Stomach smooth muscle (tissue), 2 donors: ENCODE results near the gene PLXDC1.

ENCODE experiments used
- H3K27ac ChIP-seq: one replicate; pipeline ENCODE4 v1.7.0; 2013; ENCODE audit warnings: mild to moderate bottlenecking, low read length, inconsistent platforms
- H3K27me3 ChIP-seq, 2 donors: one replicate each; pipeline ENCODE4 v1.7.0; 2013; ENCODE audit warnings: low read length in 2 of 2; ENCODE audit not compliant: insufficient read depth in 2 of 2, control insufficient read depth in 1 of 2
- H3K36me3 ChIP-seq, 2 donors: one replicate each; pipeline ENCODE4 v1.7.0; 2013; ENCODE audit warnings: low read length in 2 of 2; ENCODE audit not compliant: control insufficient read depth in 2 of 2, insufficient read depth in 2 of 2
- H3K4me1 ChIP-seq: one replicate; pipeline ENCODE4 v1.7.0; 2013; ENCODE audit warnings: low read length; ENCODE audit not compliant: control insufficient read depth, insufficient read depth
- H3K4me3 ChIP-seq, 2 donors: one replicate each; pipeline ENCODE4 v1.7.0; 2013; ENCODE audit warnings: low read length in 2 of 2
- H3K9ac ChIP-seq, 2 donors: one replicate each; pipeline ENCODE4 v1.7.0; 2013; ENCODE audit warnings: low read length in 2 of 2, mild to moderate bottlenecking in 1 of 2
- H3K9me3 ChIP-seq, 2 donors: one replicate each; pipeline ENCODE4 v1.7.0; 2013; ENCODE audit warnings: low read length in 2 of 2; ENCODE audit not compliant: control insufficient read depth in 2 of 2
- donor health status: healthy.
- donor health status: Pancreatic carcinoma.

Gene PLXDC1

DNA sequence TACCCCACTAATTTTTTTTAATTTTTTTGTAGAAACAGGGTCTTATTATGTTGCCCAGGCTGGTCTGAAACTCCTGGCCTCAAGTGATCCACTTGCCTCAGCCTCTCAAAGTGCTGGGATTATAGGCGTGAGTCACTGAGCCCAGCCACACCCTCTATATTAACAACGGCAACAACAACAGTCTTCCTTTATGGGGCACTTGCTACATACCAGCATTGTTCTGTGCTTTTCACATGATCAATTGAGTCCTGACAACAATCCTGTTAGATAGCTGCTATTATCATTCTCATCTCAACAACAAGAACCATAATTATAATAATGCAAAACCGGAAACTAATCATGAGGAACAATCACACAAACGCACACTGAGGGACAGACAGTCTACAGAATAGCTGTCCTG is 27.1 kb upstream of the PLXDC1 start:
- H3K27ac ChIP-seq = no peak overlapping the region
- H3K4me1 ChIP-seq = peaks cover 11% of the 10 kb centered on the region
- H3K4me3 ChIP-seq = no peak overlapping the region
- H3K9ac ChIP-seq = no peak overlapping the region
- H3K9me3 ChIP-seq = no peaks in the 10 kb centered on the region
- no peaks in the 10 kb centered on the region for H3K27me3 ChIP-seq
- peaks cover 0 to 19% of the 10 kb centered on the region in 2 donors for H3K36me3 ChIP-seq

- H3K9ac ChIP-seq = no peak overlapping the region
- no peak overlapping the region for H3K4me3 ChIP-seq
- peaks cover 0 to 11% of the 10 kb centered on the region in 2 donors for H3K36me3 ChIP-seq
- peaks cover 11% of the 10 kb centered on the region for H3K4me1 ChIP-seq
- no peaks in the 10 kb centered on the region for H3K9me3 ChIP-seq
- H3K27me3 ChIP-seq = no peaks in the 10 kb centered on the region
- no peak overlapping the region for H3K27ac ChIP-seq
Measured at GRCh38 chr17:39177256-39177655, 25.8 kb upstream of the PLXDC1 start.

DNA sequence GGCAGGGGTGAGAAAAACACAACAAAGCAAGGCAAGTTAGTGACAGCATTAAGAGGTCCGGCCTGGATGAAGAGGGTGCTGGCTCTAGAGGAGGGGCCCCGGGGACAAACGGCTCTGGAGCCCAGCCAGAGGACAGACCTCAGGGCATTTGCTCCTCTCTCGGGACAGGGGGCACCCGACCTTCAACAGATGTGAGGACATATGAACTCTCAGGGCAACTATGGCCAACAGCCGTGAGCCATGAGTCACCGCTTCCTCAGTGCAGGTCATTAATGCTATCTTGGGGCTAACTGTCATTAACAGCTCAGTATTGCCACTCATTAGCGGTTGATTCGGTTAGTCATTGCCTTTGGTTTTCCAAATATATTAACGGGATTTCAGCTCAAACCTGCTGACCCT is 24.3 kb upstream of the PLXDC1 start:
- no peak overlapping the region for H3K27ac ChIP-seq
- no peak overlapping the region for H3K4me3 ChIP-seq
- peaks cover 0 to 8% of the 10 kb centered on the region in 2 donors for H3K36me3 ChIP-seq
- no peaks in the 10 kb centered on the region for H3K9me3 ChIP-seq
- H3K4me1 ChIP-seq = peaks cover 11% of the 10 kb centered on the region
- H3K27me3 ChIP-seq = peaks cover 0 to 5% of the 10 kb centered on the region in 2 donors
- H3K9ac ChIP-seq = no peak overlapping the region

- Histone ChIP-seq H3K27me3 (peaks cover 0 to 5% of the 10 kb centered on the region in 2 donors), H3K9ac (no peak overlapping the region), H3K4me1 (peaks cover 11% of the 10 kb centered on the region), H3K9me3 (no peaks in the 10 kb centered on the region), H3K4me3 (no peak overlapping the region), H3K27ac (no peak overlapping the region), H3K36me3 (peaks cover 0 to 8% of the 10 kb centered on the region in 2 donors)
Measured at GRCh38 chr17:39174920-39175694, 23.7 kb upstream of the PLXDC1 start.

- Histone ChIP-seq H3K36me3 (peaks cover 0 to 8% of the 10 kb centered on the region in 2 donors), H3K9me3 (no peaks in the 10 kb centered on the region), H3K4me1 (peaks cover 11% of the 10 kb centered on the region), H3K27ac (no peak overlapping the region), H3K27me3 (peaks cover 0 to 5% of the 10 kb centered on the region in 2 donors), H3K9ac (no peak overlapping the region), H3K4me3 (no peak overlapping the region)
Measured at GRCh38 chr17:39173526-39174274, 22.3 kb upstream of the PLXDC1 start.

DNA sequence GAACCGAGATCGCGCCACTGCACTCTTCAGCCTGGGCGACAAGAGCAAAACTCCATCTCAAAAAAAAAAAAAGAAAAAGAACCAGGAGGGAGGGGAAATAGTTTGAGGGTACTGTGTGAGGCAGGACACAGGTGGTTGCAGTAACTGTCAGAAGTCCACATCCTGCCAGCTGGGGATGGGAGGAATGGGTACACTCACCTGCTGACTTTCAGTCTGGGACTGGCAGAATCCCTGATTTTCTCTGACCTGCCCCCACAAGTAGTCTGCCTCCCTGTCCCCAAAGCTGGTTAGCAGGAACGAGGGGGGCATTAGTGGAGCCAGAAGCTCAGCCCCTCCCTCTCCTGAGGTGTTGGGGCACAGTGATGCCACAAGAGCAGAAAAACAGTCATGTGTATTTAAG is 21.6 kb upstream of the PLXDC1 start:
- Histone ChIP-seq H3K4me3 (no peak overlapping the region), H3K4me1 (peaks cover 11% of the 10 kb centered on the region), H3K27me3 (peaks cover 0 to 5% of the 10 kb centered on the region in 2 donors), H3K27ac (no peak overlapping the region), H3K9me3 (no peaks in the 10 kb centered on the region), H3K36me3 (peaks cover 0 to 8% of the 10 kb centered on the region in 2 donors), H3K9ac (no peak overlapping the region)

GRCh38 chr17:39171933-39172332 is 20.5 kb upstream of the PLXDC1 start:
- no peak overlapping the region for H3K4me3 ChIP-seq
- H3K27me3 ChIP-seq = peaks cover 0 to 5% of the 10 kb centered on the region in 2 donors
- H3K9me3 ChIP-seq = no peaks in the 10 kb centered on the region
- no peak overlapping the region for H3K27ac ChIP-seq
- H3K4me1 ChIP-seq = peaks cover 11% of the 10 kb centered on the region
- no peak overlapping the region for H3K9ac ChIP-seq
- H3K36me3 ChIP-seq = no peaks in the 10 kb centered on the region

- H3K27ac ChIP-seq = no peak overlapping the region
- H3K27me3 ChIP-seq = peaks cover 0 to 5% of the 10 kb centered on the region in 2 donors
- H3K9ac ChIP-seq = no peak overlapping the region
- H3K4me3 ChIP-seq = no peak overlapping the region
- no peaks in the 10 kb centered on the region for H3K36me3 ChIP-seq
- H3K9me3 ChIP-seq = no peaks in the 10 kb centered on the region
- peaks cover 16% of the 10 kb centered on the region for H3K4me1 ChIP-seq
Measured at GRCh38 chr17:39170558-39170957, 19.1 kb upstream of the PLXDC1 start.

GRCh38 chr17:39170109-39170508 is 18.7 kb upstream of the PLXDC1 start:
- Histone ChIP-seq H3K9ac (no peak overlapping the region), H3K9me3 (no peaks in the 10 kb centered on the region), H3K27ac (no peak overlapping the region), H3K4me3 (no peak overlapping the region), H3K36me3 (no peaks in the 10 kb centered on the region), H3K27me3 (peaks cover 0 to 5% of the 10 kb centered on the region in 2 donors), H3K4me1 (peaks cover 18% of the 10 kb centered on the region)

DNA sequence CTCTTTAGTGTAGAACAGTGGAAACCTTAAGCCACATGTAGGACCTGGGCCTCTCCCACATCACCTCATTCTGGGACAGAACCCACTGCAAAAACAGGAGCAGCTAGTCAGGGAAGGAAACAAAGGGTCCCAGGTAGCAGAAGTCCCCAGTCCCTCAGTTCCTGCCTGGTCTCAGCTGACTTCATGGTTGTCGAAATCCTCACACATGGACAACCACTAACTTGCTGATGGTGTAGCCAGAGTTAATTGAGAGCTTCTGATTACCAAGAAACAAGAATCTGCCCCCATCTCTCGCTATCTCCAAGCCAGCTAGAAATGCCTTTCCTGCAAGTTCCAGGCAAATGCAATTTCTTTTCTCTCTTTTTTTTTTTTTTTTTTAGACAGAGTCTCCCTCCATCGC is 18.1 kb upstream of the PLXDC1 start:
- H3K4me3 ChIP-seq = no peak overlapping the region
- no peaks in the 10 kb centered on the region for H3K9me3 ChIP-seq
- H3K9ac ChIP-seq = no peak overlapping the region
- no peaks in the 10 kb centered on the region for H3K36me3 ChIP-seq
- H3K4me1 ChIP-seq = peaks cover 18% of the 10 kb centered on the region
- H3K27me3 ChIP-seq = peaks cover 0 to 5% of the 10 kb centered on the region in 2 donors
- no peak overlapping the region for H3K27ac ChIP-seq

DNA sequence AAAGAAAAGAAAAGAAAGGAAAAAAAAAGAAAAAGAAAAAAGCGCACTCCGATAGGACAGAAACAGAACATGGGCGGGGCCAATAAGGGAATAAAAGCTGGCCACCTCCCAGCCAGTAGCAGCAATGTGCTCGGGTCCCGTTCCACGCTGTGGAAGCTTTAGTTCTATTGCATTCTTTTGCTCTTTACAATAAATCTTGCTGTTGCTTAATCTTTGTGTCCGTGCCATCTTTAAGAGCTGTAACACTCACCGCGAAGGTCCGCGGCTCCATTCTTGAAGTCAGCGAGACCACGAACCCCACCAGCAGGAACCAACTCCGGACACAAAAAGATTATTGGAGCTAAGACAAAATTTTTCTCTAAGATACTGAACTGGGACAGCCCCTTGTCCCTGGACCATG is 17.7 kb upstream of the PLXDC1 start:
- Histone ChIP-seq H3K27ac (no peak overlapping the region), H3K4me3 (no peak overlapping the region), H3K4me1 (peaks cover 18% of the 10 kb centered on the region), H3K27me3 (peaks cover 0 to 5% of the 10 kb centered on the region in 2 donors), H3K9me3 (no peaks in the 10 kb centered on the region), H3K36me3 (no peaks in the 10 kb centered on the region), H3K9ac (no peak overlapping the region)
